ENCODE data around the gene ZNF365.
"Not testable (repeated sequence)": the region's sequence is repeated elsewhere in the genome, so short reads cannot be mapped to it uniquely, and the experiment has no call there.

GRCh38 chr10:62410528-62410927 is 36.4 kb downstream of the ZNF365 start:
- not testable (repeated sequence) for TF ChIP-seq EP300, POLR2A, CTCF (IDR thresholded peaks at IDR 0.05)

Measured in stomach (tissue), 4 donors.